K562 (cell line): ENCODE data around the gene COMTD1. TPM values are rescaled to one million over a fixed set of nuclear protein-coding genes. Genes with fewer than 3 reads are reported as not detected.

ENCODE experiments used
- DMBX1 ChIP-seq: fragments of 250-450 bp; sonication (Bioruptor Pico); IDR thresholded peaks from 2 replicates; pipeline ENCODE4 v1.8.0; 2022; ENCODE audit warnings: inconsistent platforms, mild to moderate bottlenecking, moderate library complexity, borderline replicate concordance
- E2F4 ChIP-seq: sonication (generic); formaldehyde crosslinking; IDR thresholded peaks from 2 replicates; pipeline ENCODE4 v1.8.0; 2022; ENCODE audit warnings: mild to moderate bottlenecking, low read depth, missing genetic modification reagents
- ZNF280A ChIP-seq: fragments of 450-650 bp; IDR thresholded peaks from 2 replicates; pipeline ENCODE4 v1.6.1; 2018; ENCODE audit warnings: mild to moderate bottlenecking, low read depth; ENCODE audit not compliant: partially characterized antibody
- ZNF668 ChIP-seq: fragments of 250-450 bp; sonication (Bioruptor Pico); IDR thresholded peaks from 2 replicates; pipeline ENCODE4 v1.8.0; 2022; ENCODE audit warnings: mild to moderate bottlenecking, inconsistent platforms
- ZNF766 ChIP-seq: fragments of 200-800 bp; sonication (Bioruptor generic); conservative IDR thresholded peaks from 2 replicates; pipeline ENCODE4 v1.6.1; 2016; ENCODE audit warnings: missing genetic modification characterization, missing compliant biosample characterization
- polyA plus RNA-seq, 8 experiments: library from polyadenylated mRNA; depleted of rRNA in 4 of 8; stranded (reverse) in 5 of 8; unstranded in 3 of 8; fragments of >200 nt; fragmentation: Nextera tagmentation in 2 of 8; fragmentation: Illumina TruSeq in 1 of 8; extraction: Ambion mirVana in 2 of 8; extraction: Trizol in 1 of 8; gene quantifications; 2 replicates each; pipeline versions ENCODE4 v1.2.1 to v1.2.3, GENCODE V29; 2011 to 2014; ENCODE audit warnings: inconsistent platforms in 1 of 8, missing spikeins in 1 of 8
- total RNA-seq, 7 experiments: library from RNA; depleted of rRNA in 6 of 7; stranded (reverse); fragments of >200 nt in 6 of 7; fragmentation: Illumina TruSeq in 2 of 7; extraction: Trizol in 2 of 7; gene quantifications; 2 replicates each; pipeline versions ENCODE4 v1.2.1 to v1.2.3, GENCODE V29; 2011 to 2021; ENCODE audit warnings: low replicate concordance in 1 of 7
- TF ChIP-seq, protein P1 (sequence below): fragments of 250-450 bp; sonication (Bioruptor Pico); IDR thresholded peaks from 2 replicates; pipeline ENCODE4 v1.4.0; 2020; ENCODE audit warnings: mild to moderate bottlenecking, moderate library complexity

Gene COMTD1
- total and polyA plus RNA-seq, 9 of the 15 experiments (the other 6 are each of a cell fraction or from before 2014, with no cell fraction given): 0.41 to 112 (median 13.7) TPM

GRCh38 chr10:75209086-75209920 lies 26.5 kb downstream of the COMTD1 start (continued):
- TF ChIP-seq, protein P1, sequence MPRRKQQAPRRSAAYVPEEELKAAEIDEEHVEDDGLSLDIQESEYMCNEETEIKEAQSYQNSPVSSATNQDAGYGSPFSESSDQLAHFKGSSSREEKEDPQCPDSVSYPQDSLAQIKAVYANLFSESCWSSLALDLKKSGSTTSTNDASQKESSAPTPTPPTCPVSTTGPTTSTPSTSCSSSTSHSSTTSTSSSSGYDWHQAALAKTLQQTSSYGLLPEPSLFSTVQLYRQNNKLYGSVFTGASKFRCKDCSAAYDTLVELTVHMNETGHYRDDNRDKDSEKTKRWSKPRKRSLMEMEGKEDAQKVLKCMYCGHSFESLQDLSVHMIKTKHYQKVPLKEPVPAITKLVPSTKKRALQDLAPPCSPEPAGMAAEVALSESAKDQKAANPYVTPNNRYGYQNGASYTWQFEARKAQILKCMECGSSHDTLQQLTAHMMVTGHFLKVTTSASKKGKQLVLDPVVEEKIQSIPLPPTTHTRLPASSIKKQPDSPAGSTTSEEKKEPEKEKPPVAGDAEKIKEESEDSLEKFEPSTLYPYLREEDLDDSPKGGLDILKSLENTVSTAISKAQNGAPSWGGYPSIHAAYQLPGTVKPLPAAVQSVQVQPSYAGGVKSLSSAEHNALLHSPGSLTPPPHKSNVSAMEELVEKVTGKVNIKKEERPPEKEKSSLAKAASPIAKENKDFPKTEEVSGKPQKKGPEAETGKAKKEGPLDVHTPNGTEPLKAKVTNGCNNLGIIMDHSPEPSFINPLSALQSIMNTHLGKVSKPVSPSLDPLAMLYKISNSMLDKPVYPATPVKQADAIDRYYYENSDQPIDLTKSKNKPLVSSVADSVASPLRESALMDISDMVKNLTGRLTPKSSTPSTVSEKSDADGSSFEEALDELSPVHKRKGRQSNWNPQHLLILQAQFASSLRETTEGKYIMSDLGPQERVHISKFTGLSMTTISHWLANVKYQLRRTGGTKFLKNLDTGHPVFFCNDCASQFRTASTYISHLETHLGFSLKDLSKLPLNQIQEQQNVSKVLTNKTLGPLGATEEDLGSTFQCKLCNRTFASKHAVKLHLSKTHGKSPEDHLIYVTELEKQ: peak; percentile 82; the same call in 1 of the 2 replicates
- TF ChIP-seq E2F4 (CRISPR knock-in tag) (no peak), DMBX1 (peak; percentile 97), ZNF766 (CRISPR knock-in tag) (peak; percentile 91), ZNF280A (no peak), ZNF668 (peak; percentile 97)
